Measurements from ENCODE around the gene SNX6.

- TF ChIP-seq CTCF (IDR thresholded peaks at IDR 0.05) (no peak), POLR2A (IDR thresholded peaks at IDR 0.05) (no peak), EP300 (IDR thresholded peaks at IDR 0.05) (no peak)
Measured at GRCh38 chr14:34640826-34641225, 10.9 kb upstream of the SNX6 start.

All from tibial nerve (tissue), 4 donors.